ENCODE data around the gene ATG16L2. TPM values are rescaled to one million over a fixed set of nuclear protein-coding genes. Genes with fewer than 3 reads are reported as not detected.
"Not testable (repeated sequence)": the region's sequence is repeated elsewhere in the genome, so short reads cannot be mapped to it uniquely, and the experiment has no call there.

Gene ATG16L2
- total RNA-seq, 1 donor, result 34.4 TPM

- Histone ChIP-seq H3K9me3 (ENCODE audit: low read depth, low read length) (no peaks in the 10 kb centered on the region), H3K4me1 (ENCODE audit: insufficient read depth, low read length) (peaks cover 39% of the 10 kb centered on the region), H3K4me3 (ENCODE audit: low read length) (peak overlapping the region; percentile 6), H3K27me3 (ENCODE audit: insufficient read depth, low read length) (no peaks in the 10 kb centered on the region)
Measured at GRCh38 chr11:72821920-72822799, 7.9 kb downstream of the ATG16L2 start.

GRCh38 chr11:72823105-72823804, 9.0 kb downstream of the ATG16L2 start:
- H3K4me1 ChIP-seq (ENCODE audit: insufficient read depth, low read length), result peaks cover 39% of the 10 kb centered on the region
- no peak overlapping the region for H3K4me3 ChIP-seq (ENCODE audit: low read length)
- no peaks in the 10 kb centered on the region for H3K9me3 ChIP-seq (ENCODE audit: low read depth, low read length)
- no peaks in the 10 kb centered on the region for H3K27me3 ChIP-seq (ENCODE audit: insufficient read depth, low read length)

GRCh38 chr11:72824020-72824419, 9.8 kb downstream of the ATG16L2 start:
- H3K4me3 ChIP-seq (ENCODE audit: low read length), result no peak overlapping the region
- H3K9me3 ChIP-seq (ENCODE audit: low read depth, low read length), result no peaks in the 10 kb centered on the region
- peaks cover 40% of the 10 kb centered on the region for H3K4me1 ChIP-seq (ENCODE audit: insufficient read depth, low read length)
- no peaks in the 10 kb centered on the region for H3K27me3 ChIP-seq (ENCODE audit: insufficient read depth, low read length)

- Histone ChIP-seq H3K27me3 (ENCODE audit: insufficient read depth, low read length) (no peaks in the 10 kb centered on the region), H3K4me1 (ENCODE audit: insufficient read depth, low read length) (peaks cover 42% of the 10 kb centered on the region), H3K4me3 (ENCODE audit: low read length) (no peak overlapping the region), H3K9me3 (ENCODE audit: low read depth, low read length) (no peaks in the 10 kb centered on the region)
Measured at GRCh38 chr11:72824811-72825505, 10.7 kb downstream of the ATG16L2 start.

GRCh38 chr11:72825661-72826060, 11.4 kb downstream of the ATG16L2 start:
- H3K9me3 ChIP-seq (ENCODE audit: low read depth, low read length), result no peaks in the 10 kb centered on the region
- H3K4me1 ChIP-seq (ENCODE audit: insufficient read depth, low read length), result peaks cover 40% of the 10 kb centered on the region
- H3K27me3 ChIP-seq (ENCODE audit: insufficient read depth, low read length), result no peaks in the 10 kb centered on the region
- no peak overlapping the region for H3K4me3 ChIP-seq (ENCODE audit: low read length)

- Histone ChIP-seq H3K4me3 (ENCODE audit: low read length) (no peak overlapping the region), H3K4me1 (ENCODE audit: insufficient read depth, low read length) (peaks cover 33% of the 10 kb centered on the region), H3K9me3 (ENCODE audit: low read depth, low read length) (no peaks in the 10 kb centered on the region), H3K27me3 (ENCODE audit: insufficient read depth, low read length) (no peaks in the 10 kb centered on the region)
Measured at GRCh38 chr11:72826191-72826941, 12.2 kb downstream of the ATG16L2 start.

GRCh38 chr11:72826942-72827480, 12.8 kb downstream of the ATG16L2 start:
- peaks cover 26% of the 10 kb centered on the region for H3K4me1 ChIP-seq (ENCODE audit: insufficient read depth, low read length)
- no peaks in the 10 kb centered on the region for H3K9me3 ChIP-seq (ENCODE audit: low read depth, low read length)
- no peak overlapping the region for H3K4me3 ChIP-seq (ENCODE audit: low read length)
- no peaks in the 10 kb centered on the region for H3K27me3 ChIP-seq (ENCODE audit: insufficient read depth, low read length)

GRCh38 chr11:72827656-72828055, 13.4 kb downstream of the ATG16L2 start:
- H3K9me3 ChIP-seq (ENCODE audit: low read depth, low read length); H3K4me3 ChIP-seq (ENCODE audit: low read length); H3K27me3 ChIP-seq (ENCODE audit: insufficient read depth, low read length): not testable (repeated sequence)
- peaks cover 26% of the 10 kb centered on the region for H3K4me1 ChIP-seq (ENCODE audit: insufficient read depth, low read length)

- Histone ChIP-seq H3K9me3 (ENCODE audit: low read depth, low read length) (no peaks in the 10 kb centered on the region), H3K27me3 (ENCODE audit: insufficient read depth, low read length) (no peaks in the 10 kb centered on the region), H3K4me1 (ENCODE audit: insufficient read depth, low read length) (peaks cover 26% of the 10 kb centered on the region), H3K4me3 (ENCODE audit: low read length) (no peak overlapping the region)
Measured at GRCh38 chr11:72828081-72828567, 13.9 kb downstream of the ATG16L2 start.

- H3K27me3 ChIP-seq (ENCODE audit: insufficient read depth, low read length), result no peaks in the 10 kb centered on the region
- no peaks in the 10 kb centered on the region for H3K9me3 ChIP-seq (ENCODE audit: low read depth, low read length)
- no peak overlapping the region for H3K4me3 ChIP-seq (ENCODE audit: low read length)
- peaks cover 26% of the 10 kb centered on the region for H3K4me1 ChIP-seq (ENCODE audit: insufficient read depth, low read length)
Measured at GRCh38 chr11:72828692-72829101, 14.5 kb downstream of the ATG16L2 start.

- H3K9me3 ChIP-seq (ENCODE audit: low read depth, low read length), result no peaks in the 10 kb centered on the region
- H3K27me3 ChIP-seq (ENCODE audit: insufficient read depth, low read length), result no peaks in the 10 kb centered on the region
- H3K4me1 ChIP-seq (ENCODE audit: insufficient read depth, low read length), result peaks cover 27% of the 10 kb centered on the region
- no peak overlapping the region for H3K4me3 ChIP-seq (ENCODE audit: low read length)
Measured at GRCh38 chr11:72829178-72829577, 15.0 kb downstream of the ATG16L2 start.

- Histone ChIP-seq H3K9me3 (ENCODE audit: low read depth, low read length) (no peaks in the 10 kb centered on the region), H3K4me1 (ENCODE audit: insufficient read depth, low read length) (peaks cover 35% of the 10 kb centered on the region), H3K27me3 (ENCODE audit: insufficient read depth, low read length) (no peaks in the 10 kb centered on the region), H3K4me3 (ENCODE audit: low read length) (no peak overlapping the region)
Measured at GRCh38 chr11:72829884-72830533, 15.8 kb downstream of the ATG16L2 start.

GRCh38 chr11:72831521-72832300, 17.5 kb downstream of the ATG16L2 start:
- H3K4me3 ChIP-seq (ENCODE audit: low read length), result no peak overlapping the region
- H3K4me1 ChIP-seq (ENCODE audit: insufficient read depth, low read length), result peaks cover 46% of the 10 kb centered on the region
- no peaks in the 10 kb centered on the region for H3K9me3 ChIP-seq (ENCODE audit: low read depth, low read length)

More at GRCh38 chr11:72831521-72832300, 17.5 kb downstream of the ATG16L2 start:
- no peaks in the 10 kb centered on the region for H3K27me3 ChIP-seq (ENCODE audit: insufficient read depth, low read length)

All from mononuclear cell (primary cell).